A673 (cell line): Measurements from ENCODE around the gene ZNF74. TPM values are rescaled to one million over a fixed set of nuclear protein-coding genes. Genes with fewer than 3 reads are reported as not detected.
"Not testable (repeated sequence)": the region's sequence is repeated elsewhere in the genome, so short reads cannot be mapped to it uniquely, and the experiment has no call there.

Experiments used
- BruUV-seq: library from RNA; stranded (reverse); fragments of 400-500 nt; replicated peaks from 2 replicates; lab custom pipeline; 2021; lab: Mats Ljungman, UMichigan
- CTCF ChIA-PET: fragments of 300-600 bp; sonication (Branson Sonifier 250); formaldehyde crosslinking; loops from one replicate; lab custom pipeline; 2022; ENCODE audit warnings: antibody characterized with exemption; lab: Charles Lee
- POLR2A ChIA-PET: fragments of 300-600 bp; sonication (Branson Sonifier 250); formaldehyde crosslinking; loops from one replicate; lab custom pipeline; 2022; ENCODE audit warnings: antibody characterized with exemption; ENCODE audit not compliant: low non-redundant PET; lab: Charles Lee
- DNase-seq: peaks from one replicate; pipeline ENCODE4 v3.0.0-alpha.2; 2015; ENCODE audit warnings: low spot score
- H3K27ac ChIP-seq: fragments of 200-600 bp; sonication (generic); 2 replicates; pipeline ENCODE4 v1.5.1; 2016; ENCODE audit warnings: mixed run types, low read depth, mild to moderate bottlenecking, mixed read lengths, antibody characterized with exemption, low read length; ENCODE audit not compliant: poor library complexity, severe bottlenecking
- H3K27me3 ChIP-seq: fragments of 200-600 bp; sonication (generic); replicated peaks from 2 replicates; pipeline ENCODE4 v1.6.1; 2017; ENCODE audit warnings: mixed run types, low read depth, mild to moderate bottlenecking, mixed read lengths, antibody characterized with exemption, low read length; ENCODE audit not compliant: insufficient read depth, poor library complexity
- H3K36me3 ChIP-seq: fragments of 200-600 bp; sonication (generic); 2 replicates; pipeline ENCODE4 v1.6.1; 2016; ENCODE audit warnings: mixed run types, mild to moderate bottlenecking, mixed read lengths, antibody characterized with exemption, low read length; ENCODE audit not compliant: insufficient read depth, poor library complexity, severe bottlenecking
- H3K4me1 ChIP-seq: fragments of 200-600 bp; sonication (generic); 2 replicates; pipeline ENCODE4 v1.6.1; 2017; ENCODE audit warnings: mixed run types, mild to moderate bottlenecking, mixed read lengths, antibody characterized with exemption, low read length; ENCODE audit not compliant: insufficient read depth, poor library complexity, severe bottlenecking
- H3K4me3 ChIP-seq: fragments of 200-600 bp; sonication (generic); 2 replicates; pipeline ENCODE4 v1.5.1; 2016; ENCODE audit warnings: low read depth, mixed run types, mild to moderate bottlenecking, mixed read lengths, low read length; ENCODE audit not compliant: poor library complexity, severe bottlenecking
- H3K9me3 ChIP-seq: fragments of 200-600 bp; sonication (generic); 2 replicates; pipeline ENCODE4 v1.6.1; 2016; ENCODE audit warnings: mixed run types, low read depth, mild to moderate bottlenecking, mixed read lengths, antibody characterized with exemption, low read length; ENCODE audit not compliant: poor library complexity, severe bottlenecking
- EZH2 ChIP-seq: fragments of 200-600 bp; sonication (generic); IDR thresholded peaks from 2 replicates; pipeline ENCODE4 v1.6.1; 2017; ENCODE audit warnings: borderline replicate concordance, low read depth, mild to moderate bottlenecking, mixed read lengths, antibody characterized with exemption, low read length; ENCODE audit not compliant: poor library complexity, severe bottlenecking
- intact Hi-C: fragments of 100-400 bp; cut with micrococcal nuclease; formaldehyde crosslinking; loops from one replicate; pipeline ENCODE4 v1.10.0; 2022; ENCODE audit not compliant: unreplicated experiment
- total RNA-seq: library from RNA; stranded (reverse); gene quantifications from 2 replicates; pipeline ENCODE4 v1.2.3, GENCODE V29; 2021
- TF ChIP-seq, protein P1 (sequence below): fragments of 300-800, 200-600 bp; sonication (generic); conservative IDR thresholded peaks from 2 replicates; pipeline ENCODE4 v1.5.1; 2017; ENCODE audit warnings: low read depth, mild to moderate bottlenecking, antibody characterized with exemption, low read length, moderate library complexity, mixed read lengths

ZNF74 gene
- total RNA-seq, 1 experiment from 2014 or later, result 37.2 TPM

DNA sequence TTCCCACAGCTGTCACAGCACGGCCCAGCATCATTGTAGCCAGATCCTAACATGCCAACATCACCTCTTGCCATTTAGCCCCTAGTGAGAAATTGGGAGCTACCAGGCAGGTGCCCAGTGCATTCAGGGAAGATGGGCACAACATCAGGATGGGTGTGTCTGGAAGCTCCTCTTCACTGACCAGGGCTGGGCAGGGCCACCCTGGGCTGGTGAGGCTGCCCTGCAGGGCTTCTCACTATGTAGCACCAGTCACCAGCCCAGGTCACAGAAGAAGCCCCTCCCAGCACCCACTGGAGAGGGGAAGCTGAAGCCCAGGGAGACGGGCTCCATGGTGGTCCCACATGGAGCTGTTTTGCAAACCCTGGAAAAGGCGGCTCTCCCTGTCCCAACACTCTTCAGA is 13.9 kb downstream of the ZNF74 start:
- intact Hi-C loops, result no loop called here
- peaks cover 24% of the 10 kb centered on the region for H3K36me3 ChIP-seq
- no peaks in the 10 kb centered on the region for H3K4me1 ChIP-seq
- H3K27ac ChIP-seq, result no peak overlapping the region
- no peaks in the 10 kb centered on the region for H3K9me3 ChIP-seq
- no peaks in the 10 kb centered on the region for H3K27me3 ChIP-seq
- no TSS peak for BruUV-seq
- H3K4me3 ChIP-seq, result no peak overlapping the region
- no peak for TF ChIP-seq EZH2
- TF ChIP-seq, protein P1, sequence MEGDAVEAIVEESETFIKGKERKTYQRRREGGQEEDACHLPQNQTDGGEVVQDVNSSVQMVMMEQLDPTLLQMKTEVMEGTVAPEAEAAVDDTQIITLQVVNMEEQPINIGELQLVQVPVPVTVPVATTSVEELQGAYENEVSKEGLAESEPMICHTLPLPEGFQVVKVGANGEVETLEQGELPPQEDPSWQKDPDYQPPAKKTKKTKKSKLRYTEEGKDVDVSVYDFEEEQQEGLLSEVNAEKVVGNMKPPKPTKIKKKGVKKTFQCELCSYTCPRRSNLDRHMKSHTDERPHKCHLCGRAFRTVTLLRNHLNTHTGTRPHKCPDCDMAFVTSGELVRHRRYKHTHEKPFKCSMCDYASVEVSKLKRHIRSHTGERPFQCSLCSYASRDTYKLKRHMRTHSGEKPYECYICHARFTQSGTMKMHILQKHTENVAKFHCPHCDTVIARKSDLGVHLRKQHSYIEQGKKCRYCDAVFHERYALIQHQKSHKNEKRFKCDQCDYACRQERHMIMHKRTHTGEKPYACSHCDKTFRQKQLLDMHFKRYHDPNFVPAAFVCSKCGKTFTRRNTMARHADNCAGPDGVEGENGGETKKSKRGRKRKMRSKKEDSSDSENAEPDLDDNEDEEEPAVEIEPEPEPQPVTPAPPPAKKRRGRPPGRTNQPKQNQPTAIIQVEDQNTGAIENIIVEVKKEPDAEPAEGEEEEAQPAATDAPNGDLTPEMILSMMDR, result no peak
- CTCF ChIA-PET, result no interaction called here
- DNase-seq, result no peak
- POLR2A ChIA-PET, result interaction anchor here (0.7 kb wide), 1 partner anchor 88 kb away, joined by 3 read pairs; the partner anchor contains the start of gene DGCR6L

GRCh38 chr22:20408891-20409290 is 14.9 kb downstream of the ZNF74 start:
- DNase-seq, result no peak
- no peaks in the 10 kb centered on the region for H3K9me3 ChIP-seq
- no TSS peak for BruUV-seq
- no peaks in the 10 kb centered on the region for H3K4me1 ChIP-seq
- peaks cover 22% of the 10 kb centered on the region for H3K36me3 ChIP-seq
- no peaks in the 10 kb centered on the region for H3K27me3 ChIP-seq
- TF ChIP-seq EZH2, result no peak
- TF ChIP-seq, protein P1, result no peak
- intact Hi-C loops, result no loop called here
- no peak overlapping the region for H3K27ac ChIP-seq
- H3K4me3 ChIP-seq, result no peak overlapping the region
- ChIA-PET CTCF (no interaction called here), POLR2A (no interaction called here)

DNA sequence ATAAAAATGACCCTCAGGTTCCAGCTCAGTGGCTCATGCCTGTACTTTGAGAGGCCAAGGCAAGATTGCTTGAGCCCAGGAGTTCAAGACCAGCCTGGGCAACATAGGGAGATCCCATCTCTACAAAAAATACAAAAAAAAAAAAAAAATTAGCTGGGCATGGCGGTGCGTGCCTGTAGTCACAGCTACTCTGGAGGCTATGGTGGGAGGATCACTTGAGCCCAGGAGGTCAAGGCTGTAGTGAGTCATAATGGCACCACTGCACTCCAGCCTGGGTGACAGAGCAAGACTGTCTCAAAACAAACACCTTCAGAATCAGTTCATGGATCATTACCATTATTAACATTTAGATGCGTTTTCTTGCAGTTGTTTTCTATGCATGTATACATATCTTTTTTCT is 15.4 kb downstream of the ZNF74 start:
- H3K4me1 ChIP-seq, DNase-seq, H3K4me3 ChIP-seq, H3K27ac ChIP-seq, H3K27me3 ChIP-seq, BruUV-seq, intact Hi-C loops, POLR2A ChIA-PET, H3K9me3 ChIP-seq: not testable (repeated sequence)
- peaks cover 19% of the 10 kb centered on the region for H3K36me3 ChIP-seq
- CTCF ChIA-PET, result interaction anchor here (0.6 kb wide), 3 partner anchors 9 to 415 kb away, joined by 3 to 4 read pairs (median 4); no protein-coding TSS in a partner anchor
